Measurements from ENCODE around the gene DAP3. TPM values are rescaled to one million over a fixed set of nuclear protein-coding genes. Genes with fewer than 3 reads are reported as not detected.
"Not testable (repeated sequence)": the region's sequence is repeated elsewhere in the genome, so short reads cannot be mapped to it uniquely, and the experiment has no call there.

The DAP3 gene
- total and polyA plus RNA-seq, 8 donors = 52.7 to 106 (median 76.0) TPM

DNA sequence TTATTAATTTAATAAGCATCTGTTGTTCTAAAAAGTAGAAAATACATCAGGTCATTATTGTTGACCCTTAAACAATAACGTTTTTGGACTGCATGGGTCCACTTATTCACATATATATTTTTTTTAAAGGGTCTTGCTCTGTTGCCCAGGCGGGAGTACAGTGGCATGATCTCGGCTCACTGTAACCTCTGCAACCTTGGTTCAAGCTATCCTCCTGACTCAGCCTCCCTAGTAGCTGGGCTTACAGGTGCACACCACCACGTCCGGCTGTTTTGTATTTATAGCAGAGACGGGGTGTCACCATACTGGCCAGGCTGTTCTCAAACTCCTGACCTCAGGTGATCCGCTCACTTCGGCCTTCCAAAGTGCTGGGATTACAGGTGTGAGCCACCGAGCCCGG lies 53.0 kb downstream of the DAP3 start:
- Histone ChIP-seq H3K27ac (no peak overlapping the region), H3K4me3 (no peak overlapping the region), H3K4me1 (peaks cover 4 to 10% (median 8%) of the 10 kb centered on the region in 4 donors), H3K9me3 (no peaks in the 10 kb centered on the region), H3K36me3 (peaks cover 8 to 25% (median 25%) of the 10 kb centered on the region in 4 donors), H3K27me3 (no peaks in the 10 kb centered on the region)
- WGBS, 5 donors = 88 to 91% (median 90%) methylated on average over 10 of the region's 10 CpGs
- DNase-seq = no peak
- intact Hi-C loops (cut with DNase I; ENCODE audit: low total_unique reads) = no loop called here
- no peak for TF ChIP-seq POLR2AphosphoS5 (IDR thresholded peaks at IDR 0.05)
- TF ChIP-seq POLR2A (IDR thresholded peaks at IDR 0.05) = no peak
- TF ChIP-seq, protein P1, sequence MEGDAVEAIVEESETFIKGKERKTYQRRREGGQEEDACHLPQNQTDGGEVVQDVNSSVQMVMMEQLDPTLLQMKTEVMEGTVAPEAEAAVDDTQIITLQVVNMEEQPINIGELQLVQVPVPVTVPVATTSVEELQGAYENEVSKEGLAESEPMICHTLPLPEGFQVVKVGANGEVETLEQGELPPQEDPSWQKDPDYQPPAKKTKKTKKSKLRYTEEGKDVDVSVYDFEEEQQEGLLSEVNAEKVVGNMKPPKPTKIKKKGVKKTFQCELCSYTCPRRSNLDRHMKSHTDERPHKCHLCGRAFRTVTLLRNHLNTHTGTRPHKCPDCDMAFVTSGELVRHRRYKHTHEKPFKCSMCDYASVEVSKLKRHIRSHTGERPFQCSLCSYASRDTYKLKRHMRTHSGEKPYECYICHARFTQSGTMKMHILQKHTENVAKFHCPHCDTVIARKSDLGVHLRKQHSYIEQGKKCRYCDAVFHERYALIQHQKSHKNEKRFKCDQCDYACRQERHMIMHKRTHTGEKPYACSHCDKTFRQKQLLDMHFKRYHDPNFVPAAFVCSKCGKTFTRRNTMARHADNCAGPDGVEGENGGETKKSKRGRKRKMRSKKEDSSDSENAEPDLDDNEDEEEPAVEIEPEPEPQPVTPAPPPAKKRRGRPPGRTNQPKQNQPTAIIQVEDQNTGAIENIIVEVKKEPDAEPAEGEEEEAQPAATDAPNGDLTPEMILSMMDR (IDR thresholded peaks at IDR 0.05) = no peak

GRCh38 chr1:155744711-155745283 lies 55.9 kb downstream of the DAP3 start:
- DNase-seq = no peak
- peak overlapping the region; percentile 62 to 70 (median 68) for H3K4me3 ChIP-seq
- H3K27me3 ChIP-seq = no peaks in the 10 kb centered on the region
- 61 to 70% (median 62%) methylated on average over 9 of the region's 9 CpGs for WGBS, 5 donors
- H3K27ac ChIP-seq = peak overlapping the region in 4 of 5 donors; percentile 70 to 87 (median 82)
- intact Hi-C loops (cut with DNase I; ENCODE audit: low total_unique reads) = no loop called here
- peaks cover 4 to 10% (median 8%) of the 10 kb centered on the region in 4 donors for H3K4me1 ChIP-seq
- TF ChIP-seq, protein P1 (IDR thresholded peaks at IDR 0.05) = no peak
- TF ChIP-seq EP300 (IDR thresholded peaks at IDR 0.05) (no peak), POLR2A (IDR thresholded peaks at IDR 0.05) (no peak), POLR2AphosphoS5 (IDR thresholded peaks at IDR 0.05) (no peak)
- peaks cover 13 to 19% (median 17%) of the 10 kb centered on the region in 4 donors for H3K36me3 ChIP-seq
- H3K9me3 ChIP-seq = no peaks in the 10 kb centered on the region

- H3K27me3 ChIP-seq; H3K9me3 ChIP-seq; intact Hi-C loops (cut with DNase I; ENCODE audit: low total_unique reads): not testable (repeated sequence)
- Histone ChIP-seq H3K4me3 (peak overlapping the region; percentile 62 to 70 (median 68)), H3K27ac (peak overlapping the region; percentile 70 to 87 (median 77)), H3K36me3 (peaks cover 14 to 24% (median 21%) of the 10 kb centered on the region in 4 donors), H3K4me1 (peaks cover 4 to 10% (median 8%) of the 10 kb centered on the region in 4 donors)
- 0 to 1% (median 0%) methylated on average over 7 to 47 of the region's 77 CpGs for WGBS, 5 donors
- peak; percentile 95 to 98 for DNase-seq
- TF ChIP-seq, protein P1 (IDR thresholded peaks at IDR 0.05) = peak in 1 of 7 experiments; percentile 8
- peak; percentile 44 to 77 (median 75) for TF ChIP-seq POLR2AphosphoS5 (IDR thresholded peaks at IDR 0.05)
Measured at GRCh38 chr1:155745284-155746228, 56.7 kb downstream of the DAP3 start.

DNA sequence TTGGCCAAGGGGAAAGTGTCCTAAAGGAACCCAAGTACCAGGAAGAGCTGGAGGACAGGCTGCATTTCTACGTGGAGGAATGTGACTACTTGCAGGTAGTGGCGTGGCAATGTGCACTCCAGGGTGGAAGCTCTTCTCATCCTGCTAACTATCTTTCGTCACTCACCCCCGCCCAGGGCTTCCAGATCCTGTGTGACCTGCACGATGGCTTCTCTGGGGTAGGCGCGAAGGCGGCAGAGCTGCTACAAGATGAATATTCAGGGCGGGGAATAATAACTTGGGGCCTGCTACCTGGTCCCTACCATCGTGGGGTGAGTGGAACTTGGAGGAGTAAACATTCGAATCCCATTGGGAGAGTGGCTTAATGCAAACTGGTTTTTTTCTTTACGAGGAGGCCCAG lies 58.7 kb downstream of the DAP3 start:
- intact Hi-C loops (cut with DNase I; ENCODE audit: low total_unique reads); H3K27ac ChIP-seq; H3K4me3 ChIP-seq; DNase-seq; H3K27me3 ChIP-seq; H3K9me3 ChIP-seq: not testable (repeated sequence)
- Histone ChIP-seq H3K36me3 (peaks cover 19 to 41% (median 39%) of the 10 kb centered on the region in 4 donors), H3K4me1 (peaks cover 4 to 10% (median 8%) of the 10 kb centered on the region in 4 donors)
- 87 to 93% (median 90%) methylated on average over 6 to 12 of the region's 12 CpGs for WGBS, 5 donors

GRCh38 chr1:155748141-155748540 lies 59.2 kb downstream of the DAP3 start:
- H3K27me3 ChIP-seq; DNase-seq; intact Hi-C loops (cut with DNase I; ENCODE audit: low total_unique reads); H3K4me3 ChIP-seq; H3K9me3 ChIP-seq; H3K27ac ChIP-seq: not testable (repeated sequence)
- Histone ChIP-seq H3K36me3 (peaks cover 23 to 47% (median 45%) of the 10 kb centered on the region in 4 donors), H3K4me1 (peaks cover 4 to 10% (median 8%) of the 10 kb centered on the region in 4 donors)
- 84 to 90% (median 86%) methylated on average over 5 of the region's 5 CpGs for WGBS, 5 donors

DNA sequence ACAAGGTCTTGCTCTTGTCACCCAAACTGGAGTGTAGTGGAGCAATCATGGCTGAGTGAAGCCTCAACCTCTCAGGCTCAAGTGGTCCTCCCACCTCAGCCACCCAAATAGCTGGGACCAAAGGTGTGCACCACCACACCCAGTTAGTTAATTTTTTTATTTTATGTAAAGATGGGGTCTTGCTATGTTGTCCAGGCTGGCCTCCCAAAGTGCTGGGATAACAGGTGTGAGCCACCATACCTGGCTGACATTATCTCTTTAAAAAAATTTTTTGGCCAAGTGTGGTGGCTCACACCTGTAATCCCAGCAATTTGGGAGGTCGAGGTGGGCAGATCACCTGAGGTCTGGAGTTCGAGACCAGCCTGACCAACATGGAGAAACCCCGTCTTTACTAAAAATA lies 70.1 kb downstream of the DAP3 start:
- H3K4me3 ChIP-seq; H3K4me1 ChIP-seq; DNase-seq; intact Hi-C loops (cut with DNase I; ENCODE audit: low total_unique reads); H3K27me3 ChIP-seq; H3K9me3 ChIP-seq; H3K27ac ChIP-seq: not testable (repeated sequence)
- WGBS, 5 donors = 94 to 100% (median 97%) methylated on average over 3 of the region's 3 CpGs
- H3K36me3 ChIP-seq = peaks cover 65 to 94% (median 94%) of the 10 kb centered on the region in 4 donors

All from stomach (tissue), 9 donors.